T-helper 1 cell (primary cell): ENCODE data around the gene SLC35B4.

Experiments
- DNase-seq, 5 donors: peaks; one replicate each; pipeline ENCODE4 v3.0.0-alpha.2; 2012 to 2020

The SLC35B4 gene

GRCh38 chr7:134289841-134290240 is 26.9 kb downstream of the SLC35B4 start:
- no peak for DNase-seq

- DNase-seq = no peak
These were observed 27.3 kb downstream of the SLC35B4 start for GRCh38 chr7:134289423-134289822.

- DNase-seq = no peak
These were observed 28.6 kb downstream of the SLC35B4 start for GRCh38 chr7:134287916-134288659.

- DNase-seq = no peak
These were observed 31.8 kb downstream of the SLC35B4 start for GRCh38 chr7:134284952-134285351.

GRCh38 chr7:134284011-134284410 is 32.7 kb downstream of the SLC35B4 start:
- DNase-seq = no peak

- DNase-seq = no peak
These were observed 36.2 kb downstream of the SLC35B4 start for GRCh38 chr7:134280508-134280907.

- no peak for DNase-seq
These were observed 36.8 kb downstream of the SLC35B4 start for GRCh38 chr7:134279898-134280297.

- DNase-seq = no peak
These were observed 37.4 kb downstream of the SLC35B4 start for GRCh38 chr7:134279336-134279735.

- no peak for DNase-seq
These were observed 38.1 kb downstream of the SLC35B4 start for GRCh38 chr7:134278502-134279153.

GRCh38 chr7:134276951-134277350 is 39.8 kb downstream of the SLC35B4 start:
- DNase-seq = no peak

- no peak for DNase-seq
These were observed 54.4 kb downstream of the SLC35B4 start for GRCh38 chr7:134262322-134262721.

- no peak for DNase-seq
These were observed 60.9 kb downstream of the SLC35B4 start for GRCh38 chr7:134255814-134256213.

- DNase-seq = no peak
These were observed 62.4 kb downstream of the SLC35B4 start for GRCh38 chr7:134254311-134254710.

GRCh38 chr7:134248196-134248595 is 68.5 kb downstream of the SLC35B4 start:
- DNase-seq = no peak

- DNase-seq = no peak
These were observed 70.0 kb downstream of the SLC35B4 start for GRCh38 chr7:134246761-134247160.

GRCh38 chr7:134246347-134246746 is 70.4 kb downstream of the SLC35B4 start:
- DNase-seq = no peak

GRCh38 chr7:134245253-134245652 is 71.5 kb downstream of the SLC35B4 start:
- no peak for DNase-seq
